ENCODE data around the gene C16orf46.

GRCh38 chr16:81097230-81097629, 20.2 kb upstream of the C16orf46 start:
- no peak for TF ChIP-seq CTCF (IDR thresholded peaks at IDR 0.05)
- no peak for TF ChIP-seq POLR2A (IDR thresholded peaks at IDR 0.05)
